GM12875 (cell line): ENCODE measurements around the gene ADAD2.
"Not testable (repeated sequence)": the region's sequence is repeated elsewhere in the genome, so short reads cannot be mapped to it uniquely, and the experiment has no call there.

Experiments
- H3K4me3 ChIP-seq: one replicate; pipeline ENCODE4 v1.5.1; 2011; ENCODE audit warnings: low read depth, low read length, control low read depth
- CTCF ChIP-seq: IDR thresholded peaks from 2 replicates; pipeline ENCODE4 v1.5.1; 2011; ENCODE audit warnings: low read depth, mild to moderate bottlenecking, control low read depth, inconsistent platforms, low read length, moderate library complexity, borderline replicate concordance; ENCODE audit not compliant: insufficient read depth

ADAD2 gene

GRCh38 chr16:84196101-84196500, 5.1 kb downstream of the ADAD2 start:
- H3K4me3 ChIP-seq, result no peak overlapping the region
- no peak for TF ChIP-seq CTCF

- no peak for TF ChIP-seq CTCF
- H3K4me3 ChIP-seq, result no peak overlapping the region
Measured at GRCh38 chr16:84196727-84197394, 5.9 kb downstream of the ADAD2 start.

GRCh38 chr16:84197466-84198128, 6.6 kb downstream of the ADAD2 start:
- TF ChIP-seq CTCF, result no peak
- no peak overlapping the region for H3K4me3 ChIP-seq

- TF ChIP-seq CTCF, result no peak
- H3K4me3 ChIP-seq, result no peak overlapping the region
Measured at GRCh38 chr16:84198401-84198800, 7.4 kb downstream of the ADAD2 start.

GRCh38 chr16:84199097-84199496, 8.1 kb downstream of the ADAD2 start:
- TF ChIP-seq CTCF, result no peak
- H3K4me3 ChIP-seq, result no peak overlapping the region

GRCh38 chr16:84199861-84200260, 8.9 kb downstream of the ADAD2 start:
- no peak for TF ChIP-seq CTCF

GRCh38 chr16:84204551-84204950, 13.6 kb downstream of the ADAD2 start:
- H3K4me3 ChIP-seq, result not testable (repeated sequence)

More at GRCh38 chr16:84199861-84200260, 8.9 kb downstream of the ADAD2 start:
- H3K4me3 ChIP-seq, result no peak overlapping the region

GRCh38 chr16:84205123-84205522, 14.2 kb downstream of the ADAD2 start:
- not testable (repeated sequence) for H3K4me3 ChIP-seq
